ENCODE data around the gene FBN2.
"Not testable (repeated sequence)": the region's sequence is repeated elsewhere in the genome, so short reads cannot be mapped to it uniquely, and the experiment has no call there.

Gene FBN2

GRCh38 chr5:128349044-128349858, 188.8 kb downstream of the FBN2 start:
- no peak for DNase-seq

GRCh38 chr5:128346038-128346437, 192.0 kb downstream of the FBN2 start:
- DNase-seq: no peak

DNA sequence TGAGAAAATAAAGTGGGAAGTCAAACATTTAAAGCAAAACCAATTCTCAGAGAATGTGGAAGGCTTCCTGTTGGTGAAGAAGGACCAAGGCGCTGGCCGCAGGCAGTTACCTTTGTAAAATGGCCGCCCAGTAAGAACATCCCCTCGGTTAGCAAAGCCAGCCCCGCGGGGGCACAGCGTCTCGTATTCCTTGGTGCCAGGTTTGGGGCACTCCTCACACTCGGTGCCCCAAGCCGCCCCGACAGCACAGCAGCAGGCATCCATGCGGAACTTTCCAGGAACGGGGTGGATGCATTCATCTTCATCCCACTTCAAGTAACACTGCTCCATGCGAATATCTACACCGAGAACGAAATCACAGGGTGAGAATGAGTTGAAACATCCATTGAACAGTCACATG, 192.8 kb downstream of the FBN2 start:
- no peak for DNase-seq

GRCh38 chr5:128343168-128343567, 194.9 kb downstream of the FBN2 start:
- DNase-seq: no peak

GRCh38 chr5:128341056-128341455, 197.0 kb downstream of the FBN2 start:
- DNase-seq: no peak

GRCh38 chr5:128340648-128341047, 197.4 kb downstream of the FBN2 start:
- no peak for DNase-seq

- no peak for DNase-seq
These were observed 198.5 kb downstream of the FBN2 start for GRCh38 chr5:128339585-128339984.

DNA sequence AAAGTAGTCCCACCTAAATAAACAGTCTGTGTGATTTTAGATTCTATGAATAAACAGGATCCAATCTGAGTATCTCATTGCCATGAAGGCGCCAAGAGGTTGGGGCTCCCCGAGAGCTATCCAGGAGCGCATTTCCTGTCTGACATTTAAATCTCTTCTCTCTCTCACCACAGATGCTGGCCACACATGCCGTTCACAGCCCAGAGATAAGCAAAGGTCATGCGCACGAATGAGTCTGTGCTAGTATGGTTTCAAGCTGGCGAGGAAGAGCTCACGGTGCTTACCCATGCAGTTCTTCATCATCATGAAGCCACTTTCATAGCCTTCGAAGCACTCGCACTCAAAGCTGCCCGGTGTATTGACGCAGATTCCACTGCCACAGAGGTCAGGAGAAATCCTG, 199.4 kb downstream of the FBN2 start:
- no peak for DNase-seq

DNA sequence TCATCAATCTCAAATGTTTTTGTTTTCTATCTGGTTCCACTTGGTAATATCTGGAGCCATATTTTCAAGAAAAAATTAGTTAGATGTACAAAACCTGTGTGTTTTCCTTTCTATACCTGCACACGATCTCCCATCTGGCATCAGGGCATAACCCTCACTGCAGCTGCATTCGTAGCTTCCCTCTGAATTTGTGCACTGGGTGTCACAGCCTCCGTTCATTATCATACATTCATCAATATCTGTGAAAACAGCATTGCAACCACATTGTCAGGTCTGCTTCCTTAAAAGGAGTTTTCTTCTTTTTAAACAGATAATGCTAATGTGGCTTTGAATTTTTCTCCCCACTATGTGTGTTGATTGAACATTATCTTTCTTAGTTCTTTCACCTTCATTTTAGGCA, 202.7 kb downstream of the FBN2 start:
- no peak for DNase-seq

DNA sequence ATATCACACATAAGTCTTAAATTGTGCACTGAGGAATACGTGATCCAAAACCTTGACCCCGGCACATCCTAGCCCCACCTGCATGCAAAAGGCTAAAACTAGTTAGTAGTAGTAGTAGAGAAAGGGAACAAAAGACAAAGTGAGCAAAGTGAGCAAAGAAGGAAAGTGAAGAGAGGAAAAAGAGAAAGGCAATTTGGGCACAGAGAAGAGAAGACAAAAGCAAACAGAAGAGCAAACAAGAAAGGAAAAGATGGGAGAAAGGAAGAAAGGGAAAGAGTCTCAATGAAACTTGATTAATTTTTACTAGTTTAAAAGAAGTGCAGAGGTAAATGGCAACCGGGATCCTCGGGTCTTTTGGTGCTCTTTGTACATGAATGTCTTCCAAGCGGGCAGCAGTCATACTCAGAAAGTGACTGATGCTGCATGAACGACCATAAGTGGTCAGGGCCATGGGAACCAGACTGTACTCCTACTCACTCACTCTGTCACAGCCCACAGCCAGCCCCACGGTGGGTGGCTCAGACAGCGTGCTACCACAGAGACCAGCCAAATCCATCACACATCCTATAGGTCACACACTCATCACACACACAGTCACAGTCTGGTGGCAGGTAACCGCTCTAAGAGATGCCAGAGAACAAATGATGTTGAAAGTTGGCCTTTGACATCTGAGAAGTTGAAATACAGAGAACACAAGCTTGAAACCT, 203.9 kb downstream of the FBN2 start:
- no peak for DNase-seq

DNA sequence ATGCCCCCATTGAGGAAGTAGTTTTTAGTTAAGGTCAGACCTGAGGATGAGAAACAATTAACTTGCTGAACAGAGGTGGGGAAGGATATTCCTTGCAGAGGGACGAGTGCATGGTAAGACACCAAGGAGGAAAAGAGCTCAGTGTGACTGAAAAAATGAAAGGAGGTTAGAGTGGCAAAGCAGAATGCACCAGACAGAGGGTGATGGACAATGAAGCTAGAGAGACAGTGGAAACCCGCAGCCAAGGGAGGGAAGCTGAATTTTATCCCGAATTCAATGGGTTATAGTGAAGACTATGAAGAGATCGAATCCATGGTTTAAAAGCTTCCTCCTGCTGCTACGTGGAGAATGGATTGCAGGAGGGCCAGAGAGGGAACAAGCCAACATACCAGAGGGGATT, 206.8 kb downstream of the FBN2 start:
- DNase-seq: no peak

DNA sequence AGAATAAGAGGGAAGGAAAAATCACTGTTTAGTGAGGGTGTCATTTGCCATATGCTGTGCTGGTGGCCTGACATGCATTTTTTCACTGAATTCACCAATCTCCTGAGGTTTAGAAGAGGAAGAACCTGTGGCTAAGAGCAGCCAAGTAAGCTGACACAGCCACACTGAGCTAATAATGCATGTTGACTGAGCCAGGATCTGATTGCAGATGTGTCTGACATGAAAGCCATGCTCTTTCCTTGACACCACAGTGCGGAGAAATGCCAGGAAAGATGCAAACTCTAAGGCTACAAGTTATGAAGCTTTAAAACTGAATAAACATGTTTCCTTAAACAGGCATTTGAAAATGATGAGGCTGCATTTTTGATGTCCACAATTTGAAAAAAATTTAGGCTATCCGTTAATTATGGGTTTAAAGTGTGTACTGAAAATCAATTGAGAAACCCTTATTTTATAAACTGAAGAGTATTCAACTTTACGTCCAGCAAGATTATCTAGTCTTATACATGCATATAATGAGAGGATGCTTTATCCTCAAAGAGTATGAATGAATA, 208.6 kb downstream of the FBN2 start:
- no peak for DNase-seq

DNA sequence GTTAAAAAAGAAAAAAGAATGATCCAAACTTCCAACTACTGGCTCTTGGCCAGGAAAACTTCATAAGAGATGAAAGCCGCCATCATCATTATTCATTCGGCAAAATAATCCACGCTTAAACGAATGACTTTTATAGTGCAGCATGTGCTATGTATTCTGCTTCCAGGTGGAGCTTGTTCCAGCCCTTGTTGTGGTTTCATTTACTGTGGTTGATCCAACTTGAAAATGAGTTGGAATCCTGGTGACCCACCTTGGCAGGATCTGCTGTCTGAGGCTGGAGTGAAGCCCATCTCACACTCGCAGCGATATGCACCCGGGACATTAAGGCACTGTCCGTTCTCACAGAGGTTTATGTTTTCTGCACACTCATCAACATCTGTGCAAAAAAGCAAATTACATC, 209.6 kb downstream of the FBN2 start:
- DNase-seq: no peak

- no peak for DNase-seq
These were observed 210.0 kb downstream of the FBN2 start for GRCh38 chr5:128328007-128328406.

GRCh38 chr5:128321418-128321817, 216.6 kb downstream of the FBN2 start:
- DNase-seq: not testable (repeated sequence)

DNA sequence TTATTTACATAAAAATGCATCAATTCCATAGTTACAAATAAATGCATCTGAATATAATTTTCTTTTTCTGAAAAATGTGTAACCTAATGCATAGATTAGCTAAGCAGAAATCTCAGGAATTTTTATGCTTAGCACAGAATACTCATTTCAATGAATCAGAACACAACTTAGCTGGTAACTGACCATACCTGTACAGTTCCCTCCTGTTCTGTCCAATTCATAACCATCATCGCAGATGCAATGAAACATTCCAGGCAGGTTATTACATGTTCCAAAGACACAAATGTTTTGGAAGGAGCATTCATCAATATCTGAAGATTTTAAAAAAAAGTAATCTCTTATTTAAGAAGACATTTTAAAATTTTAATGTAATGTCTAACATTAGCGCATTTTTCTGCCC, 219.4 kb downstream of the FBN2 start:
- DNase-seq: no peak

GRCh38 chr5:128317481-128317880, 220.6 kb downstream of the FBN2 start:
- DNase-seq: no peak

DNA sequence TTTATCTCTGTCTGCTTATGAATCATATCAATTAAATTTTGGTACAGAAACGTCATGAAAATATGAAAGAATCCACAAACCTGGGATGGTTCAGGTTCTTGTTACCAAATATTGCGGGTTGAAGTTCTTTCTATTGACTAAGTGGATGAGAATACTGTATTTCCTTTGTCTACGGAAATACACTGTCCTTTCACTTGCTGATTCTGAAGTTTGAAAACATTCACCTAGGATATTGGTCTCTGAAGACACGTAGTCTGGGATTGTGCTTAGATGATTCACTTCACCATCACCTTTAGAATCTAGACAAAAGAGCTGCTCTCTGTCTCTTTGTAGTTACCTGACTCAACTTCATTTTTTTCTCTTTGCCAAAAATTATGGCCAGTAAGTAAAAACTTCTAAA, 222.4 kb downstream of the FBN2 start:
- no peak for DNase-seq

GRCh38 chr5:128305341-128305740, 232.7 kb downstream of the FBN2 start:
- no peak for DNase-seq

DNA sequence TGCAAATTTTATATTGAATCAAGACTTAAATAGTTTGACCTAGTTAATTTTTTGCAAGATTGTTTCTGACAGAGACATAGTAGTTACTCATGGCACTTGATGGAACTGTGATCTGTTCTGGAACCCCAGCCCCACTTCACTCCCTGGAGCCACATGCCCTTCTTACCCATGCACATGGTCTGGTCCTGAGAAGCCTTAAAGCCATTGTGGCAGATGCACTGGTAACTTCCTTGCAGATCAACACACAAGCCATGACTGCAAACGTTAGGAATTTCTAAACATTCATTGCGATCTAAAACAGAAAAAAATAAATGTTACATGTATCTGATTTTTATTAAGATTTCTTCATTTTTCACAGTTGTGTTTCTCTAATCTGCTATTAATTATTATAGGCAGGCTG, 233.3 kb downstream of the FBN2 start:
- DNase-seq: no peak

DNA sequence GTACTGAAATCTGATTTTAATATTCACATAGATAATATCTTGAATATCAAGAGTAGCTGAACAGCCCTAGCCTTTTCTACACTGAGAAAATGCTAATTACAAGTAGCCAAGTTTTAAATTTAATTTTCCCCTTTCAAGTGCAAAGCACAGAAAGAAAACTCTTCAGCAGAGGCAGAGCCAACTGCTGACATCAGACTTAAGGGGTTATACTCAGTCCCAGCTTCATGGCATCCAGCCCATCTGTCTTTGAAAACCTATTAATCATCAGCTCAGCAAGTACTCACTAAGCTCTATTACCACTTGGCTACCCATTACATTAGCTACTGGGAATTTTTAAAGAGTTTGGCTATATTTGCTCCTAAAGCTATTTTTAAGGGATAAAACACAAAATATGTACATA, 234.0 kb downstream of the FBN2 start:
- no peak for DNase-seq

DNA sequence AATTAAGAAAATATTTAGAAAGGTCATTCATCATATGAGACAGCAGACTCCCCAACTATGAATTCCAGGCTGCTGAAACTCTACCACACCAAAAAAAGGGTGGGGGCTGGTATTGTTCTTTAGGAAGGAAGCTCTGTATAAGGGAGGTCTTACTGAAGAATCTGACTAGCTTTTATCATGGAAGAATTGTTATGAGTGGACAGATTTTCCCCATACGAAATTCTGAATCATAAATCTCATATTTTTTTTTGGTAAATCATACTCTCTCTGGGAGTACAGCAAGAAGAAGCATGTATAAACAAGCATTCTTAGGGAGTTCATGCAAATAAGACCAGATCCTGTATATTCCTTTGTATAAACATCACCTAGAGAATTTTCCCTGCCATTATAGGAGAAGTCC, 234.5 kb downstream of the FBN2 start:
- DNase-seq: no peak

- no peak for DNase-seq
These were observed 237.9 kb downstream of the FBN2 start for GRCh38 chr5:128300181-128300580.

DNA sequence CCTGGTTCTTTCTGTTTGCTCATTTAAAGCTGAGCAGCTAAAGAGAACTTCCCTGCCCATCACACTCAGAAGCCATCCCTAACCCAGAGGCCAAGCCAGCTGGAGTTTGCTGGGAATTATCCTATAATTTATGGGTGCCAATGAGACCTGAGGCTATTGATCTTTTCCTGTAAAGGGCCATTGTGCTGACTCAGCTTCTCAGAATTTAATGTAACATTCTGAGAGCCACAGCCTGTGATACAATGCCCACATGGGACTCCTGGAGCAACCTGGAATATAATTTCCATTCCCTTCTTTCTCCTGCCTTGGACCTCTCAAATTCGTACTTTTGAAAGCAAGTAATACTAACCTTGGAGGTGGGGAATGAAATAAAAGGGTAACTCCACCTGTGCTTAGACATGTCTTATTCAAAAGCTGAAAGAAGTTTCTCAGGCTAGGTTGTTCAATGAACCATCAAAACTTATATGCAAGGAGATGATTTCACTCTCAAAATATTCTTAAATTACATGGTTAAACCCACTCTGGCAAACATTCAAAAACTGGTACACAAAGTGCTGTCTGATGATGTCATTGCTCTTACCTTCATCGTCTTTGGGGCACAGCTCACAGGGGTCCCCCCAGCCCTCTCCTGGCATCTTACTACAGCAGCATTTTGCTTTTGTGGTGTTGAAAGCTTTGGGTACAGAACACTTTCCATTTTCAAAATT, 247.7 kb downstream of the FBN2 start:
- no peak for DNase-seq
